Erythroblast (primary cell): Measurements from ENCODE around the gene IFNGR1.
"Not testable (repeated sequence)": the region's sequence is repeated elsewhere in the genome, so short reads cannot be mapped to it uniquely, and the experiment has no call there.

ENCODE experiments used
- DNase-seq, 2 experiments: peaks; one replicate each; lab custom pipeline; 2025; lab: John Stamatoyannopoulos, UW
- GATA1 ChIP-seq: IDR thresholded peaks from 2 replicates; pipeline ENCODE4 v1.6.1; 2011; ENCODE audit warnings: low read depth, mild to moderate bottlenecking, control low read depth, low read length, moderate library complexity
- POLR2A ChIP-seq: IDR thresholded peaks from 2 replicates; pipeline ENCODE4 v1.6.1; 2011; ENCODE audit warnings: mild to moderate bottlenecking, low read length

Gene IFNGR1

GRCh38 chr6:137218917-137219663 lies at the start of gene IFNGR1:
Gene IFNGR1 (minus strand): TSS chr6:137219385. CDS start chr6:137219327, 58 bp downstream.
- TF ChIP-seq POLR2A: peak; percentile 81
- no peak for TF ChIP-seq GATA1
- DNase-seq: peak; percentile 93 to 95

- no peak for TF ChIP-seq POLR2A
- TF ChIP-seq GATA1: no peak
- no peak for DNase-seq
Observed at GRCh38 chr6:137268911-137269310, 49.7 kb upstream of the IFNGR1 start.

- no peak for TF ChIP-seq GATA1
- TF ChIP-seq POLR2A: no peak
- DNase-seq: no peak
Observed at GRCh38 chr6:137266309-137266586, 47.1 kb upstream of the IFNGR1 start.

GRCh38 chr6:137265561-137266308 lies 46.5 kb upstream of the IFNGR1 start:
- no peak for TF ChIP-seq POLR2A
- TF ChIP-seq GATA1: no peak

GRCh38 chr6:137264311-137265075 lies 45.3 kb upstream of the IFNGR1 start:
- TF ChIP-seq GATA1: no peak
- no peak for TF ChIP-seq POLR2A
- no peak for DNase-seq

More at GRCh38 chr6:137265561-137266308, 46.5 kb upstream of the IFNGR1 start:
- no peak for DNase-seq

- no peak for DNase-seq
- TF ChIP-seq GATA1 (no peak), POLR2A (no peak)
Observed at GRCh38 chr6:137261761-137262160, 42.6 kb upstream of the IFNGR1 start.

- no peak for DNase-seq
- TF ChIP-seq GATA1: no peak
- TF ChIP-seq POLR2A: no peak
Observed at GRCh38 chr6:137261361-137261760, 42.2 kb upstream of the IFNGR1 start.

- TF ChIP-seq GATA1: no peak
- no peak for TF ChIP-seq POLR2A
Observed at GRCh38 chr6:137260217-137260616, 41.0 kb upstream of the IFNGR1 start.

GRCh38 chr6:137259349-137259748 lies 40.2 kb upstream of the IFNGR1 start:
- DNase-seq: no peak
- no peak for TF ChIP-seq POLR2A

More at GRCh38 chr6:137260217-137260616, 41.0 kb upstream of the IFNGR1 start:
- DNase-seq: no peak

- TF ChIP-seq GATA1: no peak
- TF ChIP-seq POLR2A: no peak
- no peak for DNase-seq
Observed at GRCh38 chr6:137258170-137258569, 39.0 kb upstream of the IFNGR1 start.

- DNase-seq: no peak
- TF ChIP-seq GATA1 (no peak), POLR2A (no peak)
Observed at GRCh38 chr6:137256350-137257103, 37.3 kb upstream of the IFNGR1 start.

- DNase-seq: no peak
- TF ChIP-seq POLR2A (no peak), GATA1 (no peak)
Observed at GRCh38 chr6:137254966-137255365, 35.8 kb upstream of the IFNGR1 start.

- DNase-seq: not testable (repeated sequence)
Observed at GRCh38 chr6:137254430-137254829, 35.2 kb upstream of the IFNGR1 start.
